K562 (cell line): ENCODE results near the gene OSGEPL1. TPM values are rescaled to one million over a fixed set of nuclear protein-coding genes. Genes with fewer than 3 reads are reported as not detected.
A peak's percentile ranks its signal among the peaks of the same experiment; 100 is the strongest.

Experiments
- ARID1B ChIP-seq: fragments of 450-650 bp; IDR thresholded peaks from 2 replicates; pipeline ENCODE4 v1.6.1; 2016; ENCODE audit warnings: antibody characterized with exemption, mild to moderate bottlenecking, inconsistent platforms
- ARID2 ChIP-seq: fragments of 450-650 bp; IDR thresholded peaks from 2 replicates; pipeline ENCODE4 v1.6.1; 2017; ENCODE audit warnings: antibody characterized with exemption, mild to moderate bottlenecking
- BRF1 ChIP-seq: IDR thresholded peaks from 3 replicates; pipeline ENCODE4 v1.6.1; 2011; ENCODE audit warnings: borderline replicate concordance, mild to moderate bottlenecking; ENCODE audit not compliant: insufficient read length; ENCODE audit errors: extremely low read depth
- CAMTA2 ChIP-seq: fragments of 250-450 bp; sonication (Bioruptor Pico); conservative IDR thresholded peaks from 2 replicates; pipeline ENCODE4 v1.5.1; 2022
- CBX1 ChIP-seq: sonication (generic); IDR thresholded peaks from 2 replicates; pipeline ENCODE4 v1.6.1; 2016; ENCODE audit warnings: antibody characterized with exemption, low read depth, mild to moderate bottlenecking
- DPF2 ChIP-seq: fragments of 450-650 bp; IDR thresholded peaks from 2 replicates; pipeline ENCODE4 v1.6.1; 2016
- HCFC1 ChIP-seq: IDR thresholded peaks from 2 replicates; pipeline ENCODE4 v1.6.1; 2012; ENCODE audit warnings: low read depth, low read length, improper control_type of control experiment
- JUNB ChIP-seq: fragments of 450-650 bp; formaldehyde crosslinking; conservative IDR thresholded peaks from 2 replicates; pipeline ENCODE4 v1.4.0; 2020; ENCODE audit warnings: mild to moderate bottlenecking
- KAT2B ChIP-seq: IDR thresholded peaks from one replicate; pipeline ENCODE4 v1.6.1; 2012; ENCODE audit warnings: low read depth, mild to moderate bottlenecking, control low read depth, inconsistent platforms, low read length, moderate library complexity
- MEF2D ChIP-seq: conservative IDR thresholded peaks from 2 replicates; pipeline ENCODE4 v1.6.1; 2016; ENCODE audit warnings: low read depth, missing genetic modification characterization, missing compliant biosample characterization
- NEUROD1 ChIP-seq: fragments of 150-350 bp; IDR thresholded peaks from 2 replicates; pipeline ENCODE4 v1.6.1; 2014; ENCODE audit warnings: borderline replicate concordance, low read length, low read depth; ENCODE audit not compliant: partially characterized antibody
- NFYB ChIP-seq: IDR thresholded peaks from 2 replicates; pipeline ENCODE4 v1.6.1; 2011; ENCODE audit warnings: mild to moderate bottlenecking, moderate library complexity; ENCODE audit not compliant: insufficient read length; ENCODE audit errors: extremely low read depth
- PCBP2 ChIP-seq: fragments of 200-400 bp; formaldehyde crosslinking; IDR thresholded peaks from 2 replicates; pipeline ENCODE4 v1.6.1; 2018; ENCODE audit warnings: low read length, low read depth, mild to moderate bottlenecking, moderate library complexity; ENCODE audit not compliant: poor library complexity, severe bottlenecking
- SPI1 ChIP-seq: IDR thresholded peaks from 2 replicates; pipeline ENCODE4 v1.6.1; 2011; ENCODE audit warnings: low read depth, low read length, control low read depth, borderline replicate concordance
- ZNF124 ChIP-seq: sonication (generic); formaldehyde crosslinking; IDR thresholded peaks from 2 replicates; pipeline ENCODE4 v1.8.1; 2022; ENCODE audit warnings: missing genetic modification reagents
- ZNF41 ChIP-seq: fragments of 250-450 bp; sonication (Bioruptor Pico); conservative IDR thresholded peaks from 2 replicates; pipeline ENCODE4 v1.4.0; 2020; ENCODE audit warnings: mild to moderate bottlenecking
- ZNF445 ChIP-seq: fragments of 250-450 bp; sonication (Bioruptor Pico); IDR thresholded peaks from 2 replicates; pipeline ENCODE4 v1.4.0; 2020; ENCODE audit warnings: low read depth, mild to moderate bottlenecking, moderate library complexity
- ZNF644 ChIP-seq: fragments of 200-800 bp; sonication (Bioruptor generic); IDR thresholded peaks from 2 replicates; pipeline ENCODE4 v1.6.1; 2016; ENCODE audit warnings: low read depth, missing genetic modification characterization, missing compliant biosample characterization
- polyA plus RNA-seq, 8 experiments: library from polyadenylated mRNA; depleted of rRNA in 4 of 8; stranded (reverse) in 5 of 8; unstranded in 3 of 8; fragments of >200 nt; fragmentation: Nextera tagmentation in 2 of 8; fragmentation: Illumina TruSeq in 1 of 8; extraction: Ambion mirVana in 2 of 8; extraction: Trizol in 1 of 8; gene quantifications; 2 replicates each; pipeline versions ENCODE4 v1.2.1 to v1.2.3, GENCODE V29; 2011 to 2014; ENCODE audit warnings: inconsistent platforms in 1 of 8, missing spikeins in 1 of 8
- total RNA-seq, 7 experiments: library from RNA; depleted of rRNA in 6 of 7; stranded (reverse); fragments of >200 nt in 6 of 7; fragmentation: Illumina TruSeq in 2 of 7; extraction: Trizol in 2 of 7; gene quantifications; 2 replicates each; pipeline versions ENCODE4 v1.2.1 to v1.2.3, GENCODE V29; 2011 to 2021; ENCODE audit warnings: low replicate concordance in 1 of 7
- TF ChIP-seq, protein P1 (sequence below), 2 experiments: fragments of 450-650 bp in 1 of 2; sonication (generic) in 1 of 2; formaldehyde crosslinking in 1 of 2; IDR thresholded peaks in 1 of 2; conservative IDR thresholded peaks in 1 of 2; 2 replicates each; pipeline versions ENCODE4 v1.6.1 to v1.8.1; 2016 to 2023; ENCODE audit warnings: mild to moderate bottlenecking in 2 of 2, moderate library complexity in 2 of 2, inconsistent platforms in 1 of 2, missing genetic modification reagents in 1 of 2
- TF ChIP-seq, protein P2 (sequence below), 2 experiments: IDR thresholded peaks; 2 replicates each; pipeline ENCODE4 v1.6.1; 2012; ENCODE audit warnings: improper control_type of control experiment in 2 of 2, low read depth in 2 of 2, low read length in 2 of 2, borderline replicate concordance in 1 of 2
- TF ChIP-seq, protein P3 (sequence below), 3 experiments: fragments of 200-800 bp in 1 of 3; fragments of 250-450 bp in 1 of 3; fragments of 450-650 bp in 1 of 3; sonication (Bioruptor Pico) in 1 of 3; sonication (Bioruptor generic) in 1 of 3; formaldehyde crosslinking in 1 of 3; IDR thresholded peaks; 2 replicates each; pipeline versions ENCODE4 v1.6.1 to v1.8.0; 2016 to 2022; ENCODE audit warnings: mild to moderate bottlenecking in 2 of 3, missing genetic modification characterization in 2 of 3, missing compliant biosample characterization in 1 of 3, moderate library complexity in 1 of 3

OSGEPL1 gene
- total and polyA plus RNA-seq, 9 of the 15 experiments (the other 6 are each of a cell fraction or from before 2014, with no cell fraction given), result 2.5 to 10.8 (median 6.5) TPM

DNA sequence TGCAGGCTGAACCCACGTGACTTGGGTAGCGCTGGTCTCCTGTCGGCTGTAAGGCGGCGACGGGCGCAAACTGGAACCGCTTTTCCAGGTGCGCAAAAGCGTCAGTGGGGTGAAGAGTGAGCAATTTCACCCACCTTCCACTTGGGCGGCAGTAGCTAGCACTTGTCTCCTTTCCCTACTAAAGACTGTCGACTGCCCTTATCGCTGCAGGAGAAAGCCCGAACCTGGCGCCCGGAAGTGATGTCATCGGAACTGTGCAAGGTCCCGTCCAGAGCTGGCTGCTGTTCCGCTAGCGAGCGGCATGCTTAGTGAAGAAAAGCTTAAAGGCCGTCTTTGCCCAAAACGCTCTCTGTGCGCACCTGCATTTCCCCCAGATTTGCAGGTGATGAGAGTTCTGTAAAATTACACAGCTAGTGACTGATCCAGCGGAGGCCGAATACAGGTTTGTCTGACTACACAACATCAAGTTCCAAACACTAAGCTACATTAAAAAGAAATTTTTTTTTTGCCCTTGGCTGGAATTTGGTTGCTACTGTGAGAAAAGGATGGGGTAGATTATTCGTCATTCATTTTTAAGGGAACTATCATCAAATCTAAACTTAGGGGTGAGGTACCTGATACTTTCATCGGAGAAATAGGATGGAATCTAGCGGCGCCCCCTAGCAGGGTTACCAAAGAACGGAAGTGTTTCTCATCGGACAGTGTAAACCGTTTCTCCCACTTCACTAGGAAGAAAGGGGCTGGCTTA is at the start of gene OSGEPL1 (continued):
- TF ChIP-seq KAT2B (no peak), CAMTA2 (no peak), ZNF445 (no peak), MEF2D (tag) (no peak), ARID2 (no peak), BRF1 (no peak), ZNF41 (CRISPR knock-in tag) (no peak), ARID1B (no peak; the same call in 1 of the 2 replicates), NFYB (no peak), JUNB (CRISPR knock-in tag) (no peak), PCBP2 (no peak), ZNF124 (CRISPR knock-in tag) (no peak), CBX1 (peak; percentile 39; the same call in 1 of the 2 replicates), SPI1 (no peak; the same call in 1 of the 2 replicates), DPF2 (0 out of 2 replicates have a peak, but pooled peaks have one; percentile 14), HCFC1 (peak; percentile 57), NEUROD1 (no peak), ZNF644 (no peak)
- TF ChIP-seq, protein P1, sequence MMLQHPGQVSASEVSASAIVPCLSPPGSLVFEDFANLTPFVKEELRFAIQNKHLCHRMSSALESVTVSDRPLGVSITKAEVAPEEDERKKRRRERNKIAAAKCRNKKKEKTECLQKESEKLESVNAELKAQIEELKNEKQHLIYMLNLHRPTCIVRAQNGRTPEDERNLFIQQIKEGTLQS (IDR thresholded peaks at IDR 0.05), result peak; percentile 92
- TF ChIP-seq, protein P1 (CRISPR knock-in tag; conservative IDR thresholded peaks at IDR 0.05), result no peak
- TF ChIP-seq, protein P2, sequence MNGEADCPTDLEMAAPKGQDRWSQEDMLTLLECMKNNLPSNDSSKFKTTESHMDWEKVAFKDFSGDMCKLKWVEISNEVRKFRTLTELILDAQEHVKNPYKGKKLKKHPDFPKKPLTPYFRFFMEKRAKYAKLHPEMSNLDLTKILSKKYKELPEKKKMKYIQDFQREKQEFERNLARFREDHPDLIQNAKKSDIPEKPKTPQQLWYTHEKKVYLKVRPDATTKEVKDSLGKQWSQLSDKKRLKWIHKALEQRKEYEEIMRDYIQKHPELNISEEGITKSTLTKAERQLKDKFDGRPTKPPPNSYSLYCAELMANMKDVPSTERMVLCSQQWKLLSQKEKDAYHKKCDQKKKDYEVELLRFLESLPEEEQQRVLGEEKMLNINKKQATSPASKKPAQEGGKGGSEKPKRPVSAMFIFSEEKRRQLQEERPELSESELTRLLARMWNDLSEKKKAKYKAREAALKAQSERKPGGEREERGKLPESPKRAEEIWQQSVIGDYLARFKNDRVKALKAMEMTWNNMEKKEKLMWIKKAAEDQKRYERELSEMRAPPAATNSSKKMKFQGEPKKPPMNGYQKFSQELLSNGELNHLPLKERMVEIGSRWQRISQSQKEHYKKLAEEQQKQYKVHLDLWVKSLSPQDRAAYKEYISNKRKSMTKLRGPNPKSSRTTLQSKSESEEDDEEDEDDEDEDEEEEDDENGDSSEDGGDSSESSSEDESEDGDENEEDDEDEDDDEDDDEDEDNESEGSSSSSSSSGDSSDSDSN (IDR thresholded peaks at IDR 0.05; ENCODE audit: borderline replicate concordance in 1 of 2, low read depth in 2 of 2, low read length in 2 of 2), result peak in 1 of 2 experiments; percentile 77; a peak in 2 of 4 replicates
- TF ChIP-seq, protein P3, sequence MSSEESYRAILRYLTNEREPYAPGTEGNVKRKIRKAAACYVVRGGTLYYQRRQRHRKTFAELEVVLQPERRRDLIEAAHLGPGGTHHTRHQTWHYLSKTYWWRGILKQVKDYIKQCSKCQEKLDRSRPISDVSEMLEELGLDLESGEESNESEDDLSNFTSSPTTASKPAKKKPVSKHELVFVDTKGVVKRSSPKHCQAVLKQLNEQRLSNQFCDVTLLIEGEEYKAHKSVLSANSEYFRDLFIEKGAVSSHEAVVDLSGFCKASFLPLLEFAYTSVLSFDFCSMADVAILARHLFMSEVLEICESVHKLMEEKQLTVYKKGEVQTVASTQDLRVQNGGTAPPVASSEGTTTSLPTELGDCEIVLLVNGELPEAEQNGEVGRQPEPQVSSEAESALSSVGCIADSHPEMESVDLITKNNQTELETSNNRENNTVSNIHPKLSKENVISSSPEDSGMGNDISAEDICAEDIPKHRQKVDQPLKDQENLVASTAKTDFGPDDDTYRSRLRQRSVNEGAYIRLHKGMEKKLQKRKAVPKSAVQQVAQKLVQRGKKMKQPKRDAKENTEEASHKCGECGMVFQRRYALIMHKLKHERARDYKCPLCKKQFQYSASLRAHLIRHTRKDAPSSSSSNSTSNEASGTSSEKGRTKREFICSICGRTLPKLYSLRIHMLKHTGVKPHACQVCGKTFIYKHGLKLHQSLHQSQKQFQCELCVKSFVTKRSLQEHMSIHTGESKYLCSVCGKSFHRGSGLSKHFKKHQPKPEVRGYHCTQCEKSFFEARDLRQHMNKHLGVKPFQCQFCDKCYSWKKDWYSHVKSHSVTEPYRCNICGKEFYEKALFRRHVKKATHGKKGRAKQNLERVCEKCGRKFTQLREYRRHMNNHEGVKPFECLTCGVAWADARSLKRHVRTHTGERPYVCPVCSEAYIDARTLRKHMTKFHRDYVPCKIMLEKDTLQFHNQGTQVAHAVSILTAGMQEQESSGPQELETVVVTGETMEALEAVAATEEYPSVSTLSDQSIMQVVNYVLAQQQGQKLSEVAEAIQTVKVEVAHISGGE (CRISPR knock-in tag; IDR thresholded peaks at IDR 0.05), result peak; percentile 84 to 98 (median 91); a peak in 5 of 6 replicates
